ENCODE data around the gene PRR5L.

DNA sequence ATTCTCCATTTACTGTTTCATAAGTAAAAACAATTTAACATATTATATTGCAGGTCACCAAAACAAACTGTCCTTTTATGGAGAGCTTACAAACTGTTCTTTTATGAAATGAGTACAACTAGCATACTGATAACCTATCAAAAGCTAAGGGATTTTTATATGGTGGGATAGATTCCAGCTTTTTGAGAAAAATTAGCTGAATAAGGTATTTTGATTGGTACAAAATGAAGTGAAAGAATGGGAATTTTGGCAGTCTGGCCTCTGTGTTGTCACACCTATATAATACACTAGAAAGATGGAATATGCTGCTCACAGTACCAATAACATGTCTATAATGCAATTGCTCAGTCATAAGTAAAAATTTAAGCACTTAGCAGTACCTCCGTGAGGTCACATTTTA is 202.6 kb downstream of the PRR5L start:
- TF ChIP-seq, protein P1, sequence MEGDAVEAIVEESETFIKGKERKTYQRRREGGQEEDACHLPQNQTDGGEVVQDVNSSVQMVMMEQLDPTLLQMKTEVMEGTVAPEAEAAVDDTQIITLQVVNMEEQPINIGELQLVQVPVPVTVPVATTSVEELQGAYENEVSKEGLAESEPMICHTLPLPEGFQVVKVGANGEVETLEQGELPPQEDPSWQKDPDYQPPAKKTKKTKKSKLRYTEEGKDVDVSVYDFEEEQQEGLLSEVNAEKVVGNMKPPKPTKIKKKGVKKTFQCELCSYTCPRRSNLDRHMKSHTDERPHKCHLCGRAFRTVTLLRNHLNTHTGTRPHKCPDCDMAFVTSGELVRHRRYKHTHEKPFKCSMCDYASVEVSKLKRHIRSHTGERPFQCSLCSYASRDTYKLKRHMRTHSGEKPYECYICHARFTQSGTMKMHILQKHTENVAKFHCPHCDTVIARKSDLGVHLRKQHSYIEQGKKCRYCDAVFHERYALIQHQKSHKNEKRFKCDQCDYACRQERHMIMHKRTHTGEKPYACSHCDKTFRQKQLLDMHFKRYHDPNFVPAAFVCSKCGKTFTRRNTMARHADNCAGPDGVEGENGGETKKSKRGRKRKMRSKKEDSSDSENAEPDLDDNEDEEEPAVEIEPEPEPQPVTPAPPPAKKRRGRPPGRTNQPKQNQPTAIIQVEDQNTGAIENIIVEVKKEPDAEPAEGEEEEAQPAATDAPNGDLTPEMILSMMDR (IDR thresholded peaks at IDR 0.05; ENCODE audit: poor library complexity) = no peak
- TF ChIP-seq EZH2 (IDR thresholded peaks at IDR 0.05; ENCODE audit: borderline replicate concordance) (no peak), EZH2phosphoT487 (IDR thresholded peaks at IDR 0.05; ENCODE audit: low read depth, severe bottlenecking, unreplicated experiment) (no peak)
